ENCODE data around the gene STX18.
A peak's percentile ranks its signal among the peaks of the same experiment; 100 is the strongest.
"Not testable (repeated sequence)": the region's sequence is repeated elsewhere in the genome, so short reads cannot be mapped to it uniquely, and the experiment has no call there.

The STX18 gene

DNA sequence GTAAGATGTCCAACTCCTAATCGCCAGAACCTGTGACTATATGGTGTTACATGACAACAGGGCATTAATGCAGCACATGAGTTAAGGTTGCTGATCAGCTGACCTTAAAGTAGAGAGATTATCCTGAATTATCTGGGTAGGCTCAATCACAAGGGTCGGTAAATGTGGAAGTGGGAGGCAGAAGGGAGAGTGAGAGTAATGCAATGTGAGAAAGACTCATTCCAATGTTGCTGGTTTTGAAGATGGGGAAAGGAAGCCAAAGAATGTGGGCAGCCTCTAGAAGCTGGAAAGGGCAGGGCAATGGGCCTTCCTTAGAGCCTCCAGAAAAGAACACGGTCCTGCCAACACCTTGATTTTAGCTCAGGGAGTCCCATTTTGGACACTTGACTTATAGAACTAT is 67.4 kb downstream of the STX18 start:
- DNase-seq, result no peak

DNA sequence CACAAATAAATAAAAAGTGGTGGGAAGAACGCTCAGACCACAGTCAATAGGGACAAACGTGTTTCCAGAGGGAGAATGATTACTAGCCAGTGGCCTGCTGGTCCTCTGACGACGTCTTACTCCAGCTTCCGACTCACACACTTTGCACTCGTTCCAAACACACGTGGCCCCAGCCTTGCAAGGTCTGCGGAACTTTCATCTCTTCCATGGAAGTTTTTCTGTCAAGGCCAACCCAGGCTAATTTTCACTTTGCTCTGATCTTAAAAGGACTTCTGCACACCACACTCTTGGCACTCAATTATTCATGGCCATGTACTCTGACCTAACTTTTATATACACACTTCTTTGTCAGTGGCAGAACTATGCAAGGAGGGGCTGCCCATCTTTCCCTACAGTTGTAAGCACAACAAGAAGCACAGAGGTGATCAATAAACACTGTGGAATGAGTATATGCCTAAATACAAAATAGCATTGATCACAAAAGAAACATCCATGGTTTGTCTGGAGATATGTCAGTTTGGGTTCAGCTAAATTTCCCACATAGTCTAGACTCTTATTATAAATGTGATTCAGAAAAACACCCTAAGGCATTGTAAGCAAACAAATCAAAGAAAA is 69.4 kb downstream of the STX18 start:
- no peak for DNase-seq

DNA sequence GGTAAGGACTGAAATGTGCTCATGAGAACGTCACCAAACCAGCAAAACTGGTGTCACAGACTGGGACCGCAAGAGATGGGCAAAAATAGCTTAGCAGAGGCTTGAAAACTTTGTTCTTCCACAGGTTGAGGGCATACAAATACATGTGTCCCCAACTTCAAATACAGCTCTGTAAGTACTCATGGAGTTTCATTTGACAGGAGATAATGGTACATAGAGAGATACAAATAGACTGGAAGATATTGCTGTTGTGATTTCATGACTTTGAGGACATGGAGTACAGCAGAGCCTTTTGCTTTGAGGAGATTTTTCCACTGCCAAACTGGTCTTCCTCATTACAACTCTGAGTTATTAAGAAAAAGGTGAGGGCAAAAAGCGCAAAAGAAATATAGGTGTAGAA is 70.7 kb downstream of the STX18 start:
- no peak for DNase-seq

DNA sequence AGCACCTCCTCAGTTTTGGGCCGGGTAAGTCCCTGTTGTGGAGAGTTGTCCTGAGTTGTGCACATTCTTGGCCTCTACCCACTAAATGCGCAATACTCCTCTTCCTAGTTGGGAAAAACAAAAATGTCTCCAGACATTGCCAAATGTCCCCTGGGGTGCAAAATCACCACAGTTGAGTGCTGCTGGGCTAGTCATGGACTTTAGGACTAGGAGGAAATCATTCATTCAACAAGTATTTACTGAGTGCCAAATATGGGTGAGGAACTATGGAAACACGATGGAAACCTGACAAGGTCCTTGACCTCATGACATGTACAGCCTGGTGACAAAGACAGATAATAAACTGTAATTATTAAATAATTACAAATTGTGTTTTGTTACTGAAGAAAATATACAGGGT is 71.6 kb downstream of the STX18 start:
- DNase-seq, result no peak

- not testable (repeated sequence) for DNase-seq
Observed at GRCh38 chr4:4465238-4465637, 76.6 kb downstream of the STX18 start.

- DNase-seq, result no peak
Observed at GRCh38 chr4:4462970-4463369, 78.9 kb downstream of the STX18 start.

DNA sequence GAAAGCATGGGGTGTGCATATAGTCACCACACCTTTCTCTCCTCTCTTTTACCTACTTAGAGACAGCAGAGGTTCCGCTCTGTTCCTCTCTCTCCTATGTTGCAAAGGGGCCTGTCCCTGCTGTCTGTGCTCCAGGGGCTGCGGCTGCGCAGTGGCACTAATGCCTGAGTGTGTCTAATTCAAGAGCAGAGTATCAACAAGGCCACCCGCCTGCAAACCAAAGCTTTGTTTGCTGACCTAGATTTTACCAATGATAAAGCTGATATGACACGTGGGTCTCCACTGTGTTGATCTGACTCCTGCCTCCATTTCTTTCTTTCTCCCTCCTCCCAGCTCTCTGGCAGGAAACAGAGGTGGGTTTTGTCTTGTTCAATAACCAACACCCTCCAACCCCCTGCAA is 80.0 kb downstream of the STX18 start:
- peak; percentile 56 for DNase-seq

DNA sequence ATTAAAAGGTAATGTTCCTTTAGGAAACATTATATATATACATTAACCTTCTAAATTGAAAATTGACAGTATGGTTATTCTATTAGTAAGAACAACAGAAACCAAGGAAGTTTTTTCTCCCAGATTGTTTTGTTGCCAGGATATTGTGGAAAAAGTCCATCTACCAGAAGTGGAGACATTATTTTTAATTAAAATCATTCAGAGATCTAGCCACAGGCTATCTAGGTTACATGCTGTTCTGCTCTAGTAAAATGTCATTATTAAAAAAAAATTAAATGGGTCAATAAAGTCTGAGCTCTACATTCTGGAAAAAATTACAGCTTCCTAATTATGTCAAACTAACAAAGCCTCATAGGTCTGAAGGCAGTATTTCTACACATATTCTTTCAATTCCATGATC is 80.7 kb downstream of the STX18 start:
- no peak for DNase-seq

- DNase-seq, result no peak
Observed at GRCh38 chr4:4460759-4461158, 81.1 kb downstream of the STX18 start.

DNA sequence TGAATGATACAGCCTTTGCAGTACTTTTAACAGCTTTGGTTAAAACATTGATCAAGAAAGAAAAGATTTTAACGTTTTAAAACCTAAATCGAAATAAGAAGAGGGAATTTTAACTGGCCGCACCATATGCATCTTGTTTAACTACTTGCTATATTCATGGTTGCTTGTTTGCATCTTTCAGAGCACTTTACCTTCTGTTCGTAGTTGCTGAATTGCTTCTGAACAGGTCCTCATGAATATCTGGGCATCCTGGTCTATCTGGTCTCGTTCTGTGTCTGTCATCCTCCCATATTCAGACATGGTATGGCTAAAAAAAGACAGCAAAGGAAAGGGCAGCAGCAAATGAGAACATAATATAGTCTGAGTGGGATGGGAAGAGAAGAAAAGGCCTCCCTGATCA is 82.7 kb downstream of the STX18 start:
- no peak for DNase-seq

- no peak for DNase-seq
Observed at GRCh38 chr4:4457803-4458553, 83.9 kb downstream of the STX18 start.

DNA sequence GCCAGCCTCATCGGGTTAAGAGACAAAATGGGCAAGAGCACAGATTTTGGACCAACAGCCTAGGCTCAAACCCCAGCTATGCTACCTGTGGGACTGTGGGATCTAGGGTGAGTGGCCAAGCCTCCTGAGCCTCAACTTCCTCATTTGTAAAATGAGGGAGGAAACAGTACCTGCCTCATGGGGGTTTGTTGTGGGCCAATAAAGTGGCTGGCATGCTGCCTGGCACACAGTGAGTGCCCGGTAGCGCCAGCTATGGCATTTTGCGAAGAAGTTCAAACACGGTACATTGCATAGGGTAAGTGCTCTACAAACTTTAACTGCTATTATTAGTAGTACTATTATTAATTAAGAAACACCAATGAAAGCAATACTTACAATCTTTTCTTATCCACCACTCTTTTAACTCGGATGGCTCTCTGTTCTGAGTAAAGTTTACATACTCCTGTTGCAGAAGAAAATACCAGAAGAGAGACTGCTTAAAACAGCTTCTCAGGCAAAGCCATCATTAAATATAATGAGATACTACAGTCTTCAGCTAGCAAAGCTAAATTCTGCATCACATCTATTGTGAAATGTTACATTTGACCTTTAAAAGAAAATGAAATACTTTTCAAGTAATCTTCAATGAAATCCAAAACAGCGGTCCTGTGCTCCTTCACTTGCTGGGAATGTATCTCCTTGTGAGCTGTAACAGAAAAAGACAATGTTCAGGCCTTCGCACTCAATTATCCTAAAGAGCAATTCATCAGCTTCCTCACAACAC is 84.9 kb downstream of the STX18 start:
- DNase-seq, result no peak

DNA sequence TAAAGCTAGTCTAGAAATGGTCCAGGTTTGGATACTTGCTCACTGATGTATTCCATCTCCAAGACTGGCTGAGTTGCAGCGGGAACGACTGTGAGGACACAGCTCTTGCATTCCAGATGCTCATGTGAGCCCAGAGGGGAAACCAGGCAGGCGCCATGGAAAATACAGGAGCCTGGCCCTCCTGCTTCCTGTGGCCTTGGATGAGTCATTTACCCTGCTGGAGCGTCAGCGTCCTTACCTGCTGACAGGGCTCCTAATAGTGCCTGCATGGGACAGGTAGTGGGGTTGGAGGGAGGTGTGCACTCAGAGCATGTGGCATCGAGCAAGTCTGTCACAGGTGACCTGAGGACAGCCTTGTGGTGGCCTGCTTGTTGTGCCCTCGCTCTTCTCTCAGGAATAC is 85.5 kb downstream of the STX18 start:
- DNase-seq, result no peak

DNA sequence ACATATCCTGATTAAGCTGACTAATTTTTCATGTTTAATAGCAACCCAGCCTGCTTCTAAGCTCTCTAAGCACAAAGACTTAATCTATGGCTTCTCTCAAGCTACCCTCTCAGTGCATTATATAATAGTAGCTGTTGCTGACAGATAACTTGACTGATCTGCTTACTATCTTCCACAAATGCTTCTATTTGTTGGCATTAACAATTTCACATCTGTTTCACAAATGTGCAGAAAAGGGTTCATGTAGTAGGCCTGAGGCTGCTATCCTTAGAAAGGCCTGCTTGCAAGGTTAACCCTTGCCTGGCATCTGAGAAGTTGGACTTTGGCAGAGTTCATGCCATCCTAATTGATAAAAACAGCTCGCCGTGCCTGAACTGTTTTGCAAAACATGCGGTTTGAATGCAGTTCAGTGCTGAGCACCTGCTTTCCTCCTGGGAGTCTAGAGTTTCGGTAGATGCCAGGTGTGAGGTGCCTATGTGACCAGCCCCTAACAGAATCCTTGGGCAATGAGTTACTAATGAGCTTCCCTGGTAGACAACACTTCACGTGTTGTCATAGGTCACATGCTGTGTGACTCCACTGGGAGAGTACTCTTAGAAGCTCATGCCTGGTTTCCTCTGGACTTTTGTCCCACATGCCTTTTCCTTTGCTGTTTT is 86.5 kb downstream of the STX18 start:
- peak; percentile 69 for DNase-seq

- DNase-seq, result no peak
Observed at GRCh38 chr4:4446434-4446833, 95.4 kb downstream of the STX18 start.

GRCh38 chr4:4443821-4444220 is 98.0 kb downstream of the STX18 start:
- no peak for DNase-seq

GRCh38 chr4:4440333-4441061 is 101.4 kb downstream of the STX18 start:
- no peak for DNase-seq

- no peak for DNase-seq
Observed at GRCh38 chr4:4439782-4440181, 102.1 kb downstream of the STX18 start.

DNA sequence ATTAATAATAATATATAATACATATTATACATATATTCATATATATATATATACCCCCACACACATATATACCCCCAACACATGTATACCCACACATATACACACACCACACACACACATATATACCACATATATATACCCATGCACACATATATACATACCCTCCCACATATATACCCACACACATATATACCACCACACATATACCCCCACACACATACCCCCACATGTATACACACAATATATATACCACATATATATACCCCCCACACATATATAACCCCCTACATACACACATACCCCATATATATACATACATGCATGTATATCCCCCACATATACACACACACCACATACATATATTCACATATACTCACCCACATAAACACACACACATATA is 103.0 kb downstream of the STX18 start:
- DNase-seq, result no peak

DNA sequence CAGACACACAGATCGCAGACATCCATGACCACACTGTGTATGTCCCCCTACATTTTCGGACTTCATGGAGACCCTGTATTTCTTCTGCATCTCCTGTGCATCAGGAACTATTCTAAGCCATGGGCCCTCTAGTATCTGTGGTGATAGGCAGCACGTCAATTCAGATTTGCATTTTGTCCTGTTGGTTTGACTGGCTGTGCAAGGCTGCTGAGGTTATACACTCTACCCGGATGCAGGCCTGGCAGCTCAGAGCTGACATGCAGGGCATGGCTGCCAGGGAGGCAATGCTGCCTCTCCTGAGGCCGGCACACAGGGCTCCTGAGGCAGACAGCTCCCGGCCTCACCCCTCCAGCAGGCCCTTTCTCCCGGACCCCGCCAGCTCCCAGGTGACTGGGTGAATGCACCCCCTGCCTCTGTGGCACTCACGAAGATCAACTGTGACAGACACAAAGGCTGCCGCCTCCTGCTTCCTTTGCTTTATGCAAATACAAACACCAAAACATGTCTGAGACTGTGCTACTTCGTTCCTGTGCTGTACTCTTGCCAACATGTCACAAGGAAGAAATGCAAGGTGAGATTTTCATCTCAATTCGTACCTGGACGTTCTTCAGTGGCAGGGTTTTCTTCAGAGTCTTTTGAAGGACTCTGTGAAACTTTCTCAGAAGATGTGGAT is 103.9 kb downstream of the STX18 start:
- DNase-seq, result no peak

DNA sequence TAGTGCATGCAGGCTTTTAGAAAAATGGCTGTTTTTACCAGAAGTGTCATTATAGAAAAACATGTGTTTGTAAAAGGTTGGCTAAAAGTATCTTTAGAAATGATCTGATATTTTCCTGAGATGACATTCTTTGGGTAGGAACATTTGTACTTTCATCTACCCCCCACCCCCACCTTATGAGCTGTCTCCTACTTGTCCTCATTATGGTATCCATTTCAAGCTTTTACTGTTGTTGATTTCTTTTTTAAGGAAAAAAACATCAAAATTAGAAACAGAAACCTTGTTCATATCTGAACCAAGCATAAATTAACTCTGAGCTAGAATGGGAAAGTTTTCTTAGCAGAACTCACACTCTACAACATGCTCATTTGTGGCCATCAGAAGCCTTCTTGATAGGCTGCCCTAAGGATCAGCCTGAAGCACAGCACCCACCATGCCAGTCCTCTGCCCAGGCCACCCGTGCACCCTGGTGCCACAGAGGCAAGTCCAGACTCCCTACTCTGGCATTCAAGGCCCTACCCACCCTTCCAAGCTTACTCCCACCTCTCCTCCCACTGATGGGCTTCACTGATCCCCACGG is 105.5 kb downstream of the STX18 start:
- DNase-seq, result no peak

- no peak for DNase-seq
Observed at GRCh38 chr4:4433941-4434340, 107.9 kb downstream of the STX18 start.

Data from NCI-H510A (cell line).